Nephron (organoid): ENCODE data around the gene PFKP.

Experiments used
- H3K27ac Mint-ChIP-seq, 3 experiments: 2 replicates each; pipeline ENCODE4 v1.8.0; 2020; ENCODE audit warnings: mixed read lengths in 3 of 3, mild to moderate bottlenecking in 2 of 3, moderate library complexity in 1 of 3
- H3K27me3 Mint-ChIP-seq: 2 replicates; pipeline ENCODE4 v1.8.0; 2021; ENCODE audit warnings: low read depth, mild to moderate bottlenecking, moderate library complexity, mixed read lengths
- H3K36me3 Mint-ChIP-seq: 2 replicates; pipeline ENCODE4 v1.8.0; 2020; ENCODE audit warnings: low read depth, mixed read lengths
- H3K4me1 Mint-ChIP-seq: 2 replicates; pipeline ENCODE4 v1.8.0; 2020; ENCODE audit warnings: mixed read lengths
- H3K4me3 Mint-ChIP-seq, 3 experiments: 2 replicates each; pipeline ENCODE4 v1.8.0; 2020; ENCODE audit warnings: mild to moderate bottlenecking in 3 of 3, mixed read lengths in 3 of 3, moderate library complexity in 2 of 3
- H3K9me3 Mint-ChIP-seq: 2 replicates; pipeline ENCODE4 v1.8.0; 2020; ENCODE audit warnings: mixed read lengths
- TF ChIP-seq, protein P1 (sequence below), 3 experiments: fragments of 200-600 bp; sonication (generic); IDR thresholded peaks; one replicate each; pipeline ENCODE4 v1.5.0; 2021; ENCODE audit warnings: antibody characterized with exemption in 3 of 3; ENCODE audit not compliant: unreplicated experiment in 3 of 3

The PFKP gene

DNA sequence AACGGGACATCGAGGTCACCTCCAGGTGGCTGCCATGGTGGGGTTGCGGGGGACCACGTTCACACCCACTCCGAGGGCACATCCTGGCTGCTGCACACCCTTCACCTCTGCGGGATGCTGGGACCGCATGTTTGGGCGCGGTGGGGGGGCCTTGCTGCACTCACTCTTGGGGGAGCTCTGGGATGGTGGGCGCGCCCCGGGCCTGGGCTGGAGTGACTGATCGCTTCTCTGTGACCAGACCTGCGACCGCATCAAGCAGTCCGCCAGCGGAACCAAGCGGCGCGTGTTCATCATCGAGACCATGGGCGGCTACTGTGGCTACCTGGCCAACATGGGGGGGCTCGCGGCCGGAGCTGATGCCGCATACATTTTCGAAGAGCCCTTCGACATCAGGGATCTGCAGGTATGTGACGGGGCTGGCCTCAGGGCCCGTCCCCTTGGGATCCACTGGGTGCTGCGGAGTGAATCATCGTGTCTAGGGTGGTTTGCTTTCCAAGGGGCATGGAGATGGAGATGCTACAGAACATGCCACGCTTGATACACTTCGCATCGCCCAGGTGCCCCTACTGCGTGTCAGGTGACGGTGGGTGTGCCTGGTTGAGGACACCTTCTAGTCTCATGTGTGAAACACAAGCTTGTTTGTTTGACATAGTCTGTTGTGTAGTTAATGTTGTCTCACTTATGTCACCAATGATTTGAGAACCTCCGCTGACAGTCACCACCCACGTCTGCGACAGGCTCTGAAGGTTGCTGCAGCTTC lies 62.4 kb downstream of the PFKP start:
- H3K4me3 Mint-ChIP-seq = no peak overlapping the region
- no peak overlapping the region for H3K27ac Mint-ChIP-seq
- peaks cover 6% of the 10 kb centered on the region for H3K4me1 Mint-ChIP-seq
- H3K9me3 Mint-ChIP-seq = no peaks in the 10 kb centered on the region
- TF ChIP-seq, protein P1, sequence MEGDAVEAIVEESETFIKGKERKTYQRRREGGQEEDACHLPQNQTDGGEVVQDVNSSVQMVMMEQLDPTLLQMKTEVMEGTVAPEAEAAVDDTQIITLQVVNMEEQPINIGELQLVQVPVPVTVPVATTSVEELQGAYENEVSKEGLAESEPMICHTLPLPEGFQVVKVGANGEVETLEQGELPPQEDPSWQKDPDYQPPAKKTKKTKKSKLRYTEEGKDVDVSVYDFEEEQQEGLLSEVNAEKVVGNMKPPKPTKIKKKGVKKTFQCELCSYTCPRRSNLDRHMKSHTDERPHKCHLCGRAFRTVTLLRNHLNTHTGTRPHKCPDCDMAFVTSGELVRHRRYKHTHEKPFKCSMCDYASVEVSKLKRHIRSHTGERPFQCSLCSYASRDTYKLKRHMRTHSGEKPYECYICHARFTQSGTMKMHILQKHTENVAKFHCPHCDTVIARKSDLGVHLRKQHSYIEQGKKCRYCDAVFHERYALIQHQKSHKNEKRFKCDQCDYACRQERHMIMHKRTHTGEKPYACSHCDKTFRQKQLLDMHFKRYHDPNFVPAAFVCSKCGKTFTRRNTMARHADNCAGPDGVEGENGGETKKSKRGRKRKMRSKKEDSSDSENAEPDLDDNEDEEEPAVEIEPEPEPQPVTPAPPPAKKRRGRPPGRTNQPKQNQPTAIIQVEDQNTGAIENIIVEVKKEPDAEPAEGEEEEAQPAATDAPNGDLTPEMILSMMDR (IDR thresholded peaks at IDR 0.05; ENCODE audit: unreplicated experiment in 3 of 3) = no peak
- H3K36me3 Mint-ChIP-seq = peaks cover 36% of the 10 kb centered on the region
- peaks cover 4% of the 10 kb centered on the region for H3K27me3 Mint-ChIP-seq

DNA sequence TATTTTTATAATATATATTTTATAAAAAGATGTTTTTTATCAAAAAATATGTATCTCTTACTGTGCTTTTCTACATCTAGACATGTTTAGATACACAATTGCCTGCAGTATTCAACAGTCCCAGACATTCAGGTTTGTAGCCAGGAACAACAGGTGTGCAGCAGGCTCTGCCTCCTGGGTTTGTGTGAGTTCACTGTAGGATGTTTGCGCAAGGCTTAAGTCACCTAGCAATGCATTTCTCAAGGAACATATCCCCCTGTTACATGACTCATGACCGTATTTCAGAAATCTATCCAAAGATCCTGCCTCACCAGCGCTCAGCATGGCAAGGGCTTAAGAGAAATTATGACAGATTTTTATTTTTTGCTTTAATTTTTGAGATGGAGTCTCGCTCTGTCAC lies 63.8 kb downstream of the PFKP start:
- Mint-ChIP-seq H3K4me3 (no peak overlapping the region), H3K27ac (no peak overlapping the region), H3K4me1 (peaks cover 6% of the 10 kb centered on the region), H3K27me3 (peaks cover 4% of the 10 kb centered on the region), H3K36me3 (peaks cover 47% of the 10 kb centered on the region), H3K9me3 (no peaks in the 10 kb centered on the region)
- TF ChIP-seq, protein P1 (IDR thresholded peaks at IDR 0.05; ENCODE audit: unreplicated experiment in 3 of 3) = no peak

DNA sequence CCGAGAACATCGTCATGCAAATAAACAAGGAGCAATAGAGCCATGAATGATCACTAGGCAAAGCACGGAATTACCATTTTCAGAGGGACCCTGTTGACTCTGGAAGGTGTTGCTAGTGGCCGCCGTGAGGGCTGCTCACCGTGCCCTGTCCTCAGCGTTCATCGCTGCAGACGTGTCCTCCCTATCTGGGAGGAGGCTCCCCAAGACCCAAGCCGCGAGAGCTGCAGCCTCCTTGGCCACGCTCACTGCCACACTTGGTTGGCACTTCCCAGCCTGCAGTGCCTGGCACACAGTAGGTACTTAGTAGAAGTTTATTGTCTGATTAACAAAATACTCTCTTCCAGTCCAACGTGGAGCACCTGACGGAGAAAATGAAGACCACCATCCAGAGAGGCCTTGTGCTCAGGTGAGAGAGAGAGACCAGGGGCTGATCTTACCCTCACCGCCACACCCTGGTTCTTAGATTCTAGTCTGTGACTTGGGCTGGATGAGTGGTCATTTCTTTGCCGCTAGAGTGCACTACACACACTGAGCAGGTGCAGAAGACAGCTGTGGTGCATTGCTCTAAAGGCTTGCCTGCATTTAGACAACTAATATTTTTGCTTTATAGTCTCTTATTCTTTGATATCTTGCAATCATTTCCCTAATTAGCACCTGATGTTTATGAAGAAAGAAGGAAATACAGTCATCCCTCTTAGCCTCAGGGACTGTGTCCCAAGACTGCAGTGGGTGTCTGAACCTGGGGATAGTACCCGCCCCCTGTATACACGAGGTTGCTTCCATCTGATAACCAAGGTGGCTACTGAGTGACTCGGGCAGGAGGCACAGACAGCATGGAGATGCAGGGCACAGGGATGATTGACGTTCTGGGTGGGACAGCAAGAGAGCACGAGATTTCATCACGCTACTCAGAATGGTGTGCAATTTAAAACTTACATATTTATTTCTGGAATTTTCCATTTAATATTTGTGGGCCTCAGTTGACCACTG lies 65.0 kb downstream of the PFKP start:
- peaks cover 10% of the 10 kb centered on the region for H3K4me1 Mint-ChIP-seq
- H3K4me3 Mint-ChIP-seq = no peak overlapping the region
- no peaks in the 10 kb centered on the region for H3K9me3 Mint-ChIP-seq
- H3K27me3 Mint-ChIP-seq = peaks cover 4% of the 10 kb centered on the region
- no peak overlapping the region for H3K27ac Mint-ChIP-seq
- H3K36me3 Mint-ChIP-seq = peaks cover 57% of the 10 kb centered on the region
- TF ChIP-seq, protein P1 (IDR thresholded peaks at IDR 0.05; ENCODE audit: unreplicated experiment in 3 of 3) = no peak

DNA sequence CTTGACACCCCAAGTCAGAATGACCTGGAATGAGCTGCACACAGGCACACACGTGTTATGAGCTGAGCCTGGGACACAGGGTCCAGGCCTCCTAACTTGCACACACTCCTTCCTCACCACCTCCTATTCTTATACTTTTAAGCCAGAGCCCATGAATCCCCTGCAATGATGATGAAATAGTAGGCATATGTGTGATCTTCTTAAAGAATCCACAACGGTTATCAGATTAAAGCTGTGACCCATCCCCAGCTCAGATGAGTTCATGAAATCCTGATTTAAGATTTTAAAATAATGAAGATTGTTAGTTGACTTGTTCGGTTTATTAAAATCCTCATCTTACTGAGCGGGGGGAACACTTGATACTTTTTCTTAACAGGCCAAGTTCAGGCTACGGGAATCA lies 66.6 kb downstream of the PFKP start:
- H3K9me3 Mint-ChIP-seq = no peaks in the 10 kb centered on the region
- no peak overlapping the region for H3K4me3 Mint-ChIP-seq
- H3K4me1 Mint-ChIP-seq = peaks cover 20% of the 10 kb centered on the region
- H3K27ac Mint-ChIP-seq = no peak overlapping the region
- TF ChIP-seq, protein P1 (IDR thresholded peaks at IDR 0.05; ENCODE audit: unreplicated experiment in 3 of 3) = no peak
- H3K27me3 Mint-ChIP-seq = peaks cover under 1% of the 10 kb centered on the region
- peaks cover 67% of the 10 kb centered on the region for H3K36me3 Mint-ChIP-seq

DNA sequence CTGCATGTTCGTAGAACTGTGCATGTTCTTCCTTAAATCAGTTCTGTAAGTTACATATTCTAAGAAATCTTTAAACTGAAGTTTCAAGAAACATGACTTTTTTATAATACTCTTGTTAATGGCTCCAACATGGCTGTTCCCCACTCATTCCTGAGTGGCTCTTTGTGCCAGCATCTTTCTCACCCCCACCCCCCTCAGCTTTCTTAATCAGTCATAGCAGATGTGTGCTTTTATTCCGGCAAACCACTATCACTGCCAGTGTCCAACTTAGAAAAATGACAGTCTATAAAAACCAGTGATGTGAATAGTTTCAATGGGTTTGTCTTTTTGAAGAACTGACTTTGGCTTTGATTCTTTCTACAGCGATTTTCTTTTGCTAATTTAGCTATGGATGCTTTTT lies 67.7 kb downstream of the PFKP start:
- no peak overlapping the region for H3K27ac Mint-ChIP-seq
- no peaks in the 10 kb centered on the region for H3K27me3 Mint-ChIP-seq
- H3K4me1 Mint-ChIP-seq = peaks cover 24% of the 10 kb centered on the region
- TF ChIP-seq, protein P1 (IDR thresholded peaks at IDR 0.05; ENCODE audit: unreplicated experiment in 3 of 3) = no peak
- H3K36me3 Mint-ChIP-seq = peaks cover 73% of the 10 kb centered on the region
- H3K9me3 Mint-ChIP-seq = no peaks in the 10 kb centered on the region
- H3K4me3 Mint-ChIP-seq = no peak overlapping the region
